ENCODE measurements around the gene ADCY7. TPM values are rescaled to one million over a fixed set of nuclear protein-coding genes. Genes with fewer than 3 reads are reported as not detected.

Gene ADCY7
- total and polyA plus RNA-seq, 9 of the 15 experiments (the other 6 are each of a cell fraction or from before 2014, with no cell fraction given), result 2.3 to 108 (median 28.6) TPM

- no peaks in the 10 kb centered on the region for H3K27me3 ChIP-seq (ENCODE audit: control insufficient read depth in 2 of 2, insufficient read depth in 2 of 2, low read length in 2 of 2)
- peaks cover 92% of the 10 kb centered on the region; the same call in 2 of the 3 replicates for H3K36me3 ChIP-seq (ENCODE audit: control insufficient read depth, insufficient read depth, low read length)
- H3K79me2 ChIP-seq (ENCODE audit: control insufficient read depth, insufficient read depth, low read length), result no peaks in the 10 kb centered on the region
- 91% methylated on average over 4 of the region's 4 CpGs for WGBS (ENCODE audit: insufficient coverage, low coverage, missing lambda C conversion rate)
- H3K9me3 ChIP-seq (replicated peaks; ENCODE audit: control insufficient read depth, insufficient read depth, low read depth, low read length), result no peaks in the 10 kb centered on the region
- BruUV-seq (replicated peaks), result no TSS peak
- FAIRE-seq (no peak), DNase-seq (ENCODE audit: extremely low read depth in 1 of 4, low spot score in 3 of 4) (no peak), ATAC-seq (no peak)
- TF ChIP-seq PREB (CRISPR knock-in tag; IDR thresholded peaks at IDR 0.05), result no peak
- in situ Hi-C loops (cut with MboI), result no loop called here
- ChIA-PET CTCF (ENCODE audit: low intra/inter-chr PET ratio) (no interaction called here), POLR2A (interaction anchor here (1.9 kb wide), 1 partner anchor 15 kb away, joined by 4 read pairs; no protein-coding TSS in a partner anchor)
- no peak overlapping the region for H3K4me3 ChIP-seq
- no peaks in the 10 kb centered on the region for H3K9me1 ChIP-seq (ENCODE audit: control insufficient read depth, insufficient read depth, low read length)
- peaks cover 6% of the 10 kb centered on the region; the same call in 1 of the 2 replicates for H4K20me1 ChIP-seq (replicated peaks; ENCODE audit: control insufficient read depth, insufficient read depth, low read length)
- no peak overlapping the region for H3K27ac ChIP-seq (ENCODE audit: extremely low read depth, low read depth, low read length)
- no peak overlapping the region for H2AFZ ChIP-seq (ENCODE audit: low read depth, low read length)
- intact Hi-C loops (cut with micrococcal nuclease), result no loop called here
- H3K9ac ChIP-seq (ENCODE audit: insufficient read depth in 1 of 2, low read depth in 2 of 2, low read length in 2 of 2), result no peak overlapping the region
- H3K4me1 ChIP-seq (replicated peaks in 1 of 2; ENCODE audit: control insufficient read depth in 2 of 2, insufficient read depth in 2 of 2, low read length in 2 of 2), result peaks cover 0 to 36% of the 10 kb centered on the region in 2 experiments; a peak in 2 of 5 replicates
- H3K4me2 ChIP-seq (ENCODE audit: insufficient read depth, low read length), result no peak overlapping the region
Measured at GRCh38 chr16:50294955-50295354, 28.6 kb downstream of the ADCY7 start.

- 98% methylated on average over 6 of the region's 7 CpGs for WGBS (ENCODE audit: insufficient coverage, low coverage, missing lambda C conversion rate)
- no peaks in the 10 kb centered on the region for H3K27me3 ChIP-seq (ENCODE audit: control insufficient read depth in 2 of 2, insufficient read depth in 2 of 2, low read length in 2 of 2)
- no peak overlapping the region for H3K9ac ChIP-seq (ENCODE audit: insufficient read depth in 1 of 2, low read depth in 2 of 2, low read length in 2 of 2)
- in situ Hi-C loops (cut with MboI) (no loop called here), intact Hi-C loops (cut with micrococcal nuclease) (no loop called here)
- no peak overlapping the region for H3K4me3 ChIP-seq
- H2AFZ ChIP-seq (ENCODE audit: low read depth, low read length), result no peak overlapping the region
- TF ChIP-seq RBM25 (IDR thresholded peaks at IDR 0.05; ENCODE audit: low read depth, low read length, severe bottlenecking) (peak; percentile 48), U2AF1 (optimal IDR thresholded peaks at IDR 0.05; ENCODE audit: low read depth, low read length) (no peak), SREBF2 (CRISPR knock-in tag; IDR thresholded peaks at IDR 0.05) (no peak), JUNB (CRISPR knock-in tag; conservative IDR thresholded peaks at IDR 0.05) (no peak), XRCC4 (IDR thresholded peaks at IDR 0.05; ENCODE audit: extremely low read depth, insufficient read depth, insufficient read length) (no peak), ZBTB49 (CRISPR knock-in tag; IDR thresholded peaks at IDR 0.05; ENCODE audit: borderline replicate concordance) (no peak), IFI16 (CRISPR knock-in tag; IDR thresholded peaks at IDR 0.05) (no peak), ZFP36 (IDR thresholded peaks at IDR 0.05; ENCODE audit: low read depth, low read length, partially characterized antibody) (peak; percentile 95), SIN3A (IDR thresholded peaks at IDR 0.05; ENCODE audit: borderline replicate concordance in 2 of 2, control insufficient read depth in 1 of 2, low read depth in 2 of 2, low read length in 2 of 2) (no peak)
- peaks cover 91% of the 10 kb centered on the region; the same call in 2 of the 3 replicates for H3K36me3 ChIP-seq (ENCODE audit: control insufficient read depth, insufficient read depth, low read length)
- ChIA-PET CTCF (ENCODE audit: low intra/inter-chr PET ratio) (no interaction called here), POLR2A (interaction anchor here (0.6 to 1.9 kb wide), 3 partner anchors 14 to 423 kb away, joined by 3 to 4 read pairs (median 3); no protein-coding TSS in a partner anchor)
- no peak overlapping the region for H3K27ac ChIP-seq (ENCODE audit: extremely low read depth, low read depth, low read length)
- H3K9me3 ChIP-seq (replicated peaks; ENCODE audit: control insufficient read depth, insufficient read depth, low read depth, low read length), result no peaks in the 10 kb centered on the region
- H3K9me1 ChIP-seq (ENCODE audit: control insufficient read depth, insufficient read depth, low read length), result no peaks in the 10 kb centered on the region
- TSS peak; percentile 26 for BruUV-seq (replicated peaks)
- no peaks in the 10 kb centered on the region for H3K79me2 ChIP-seq (ENCODE audit: control insufficient read depth, insufficient read depth, low read length)
- FAIRE-seq (no peak), ATAC-seq (no peak), DNase-seq (ENCODE audit: extremely low read depth in 1 of 4, low spot score in 3 of 4) (no peak)
- H4K20me1 ChIP-seq (replicated peaks; ENCODE audit: control insufficient read depth, insufficient read depth, low read length), result peaks cover 6% of the 10 kb centered on the region; the same call in 1 of the 2 replicates
- H3K4me2 ChIP-seq (ENCODE audit: insufficient read depth, low read length), result no peak overlapping the region
- H3K4me1 ChIP-seq (replicated peaks in 1 of 2; ENCODE audit: control insufficient read depth in 2 of 2, insufficient read depth in 2 of 2, low read length in 2 of 2), result peaks cover 0 to 34% of the 10 kb centered on the region in 2 experiments; a peak in 2 of 5 replicates
Measured at GRCh38 chr16:50295541-50296132, 29.3 kb downstream of the ADCY7 start.
